Naive B cell (primary cell): ENCODE data around the gene PITPNB. TPM values are rescaled to one million over a fixed set of nuclear protein-coding genes. Genes with fewer than 3 reads are reported as not detected.

Experiments used
- ATAC-seq, 2 donors: fragments of 150-1000 bp; cut with Tn5 transposase; 2 replicates each; pipeline ENCODE4 v1.10.0; 2021; ENCODE audit warnings: low read depth in 2 of 2, mild to moderate bottlenecking in 2 of 2, moderate library complexity in 2 of 2
- DNase-seq: peaks from one replicate; pipeline ENCODE4 v3.0.0; 2022
- H3K27ac Mint-ChIP-seq, 6 donors: one replicate each; pipeline ENCODE4 v1.8.0; 2020 to 2022; ENCODE audit warnings: mild to moderate bottlenecking in 6 of 6, mixed read lengths in 6 of 6, moderate library complexity in 5 of 6, inconsistent platforms in 2 of 6
- H3K27me3 Mint-ChIP-seq, 3 donors: one replicate each; pipeline ENCODE4 v1.8.0; 2021 to 2022; ENCODE audit warnings: mixed read lengths in 3 of 3, mild to moderate bottlenecking in 1 of 3
- H3K36me3 Mint-ChIP-seq, 2 donors: one replicate each; pipeline ENCODE4 v1.8.0; 2020 to 2022; ENCODE audit warnings: mixed read lengths in 2 of 2, inconsistent platforms in 1 of 2, mild to moderate bottlenecking in 1 of 2
- H3K4me1 Mint-ChIP-seq, 3 donors: one replicate each; pipeline ENCODE4 v1.8.0; 2020 to 2022; ENCODE audit warnings: mixed read lengths in 3 of 3, inconsistent platforms in 1 of 3, mild to moderate bottlenecking in 1 of 3, moderate library complexity in 1 of 3
- H3K4me3 Mint-ChIP-seq, 8 donors: one replicate each; pipeline ENCODE4 v1.8.0; 2020 to 2022; ENCODE audit warnings: mild to moderate bottlenecking in 8 of 8, mixed read lengths in 8 of 8, moderate library complexity in 8 of 8, inconsistent platforms in 2 of 8
- H3K9me3 Mint-ChIP-seq, 7 donors: one replicate each; pipeline ENCODE4 v1.8.0; 2020 to 2022; ENCODE audit warnings: mixed read lengths in 7 of 7, mild to moderate bottlenecking in 5 of 7, inconsistent platforms in 2 of 7, moderate library complexity in 1 of 7
- polyA plus RNA-seq, 6 donors: library from polyadenylated mRNA; unstranded; fragments of 300-500 nt; fragmentation: Illumina TruSeq; gene quantifications; one replicate each; pipeline ENCODE4 v1.2.3, GENCODE V29; 2021; ENCODE audit warnings: low read depth in 6 of 6

Gene PITPNB
- polyA plus RNA-seq, 6 donors from 2014 or later: 55.7 to 77.5 (median 67.3) TPM

DNA sequence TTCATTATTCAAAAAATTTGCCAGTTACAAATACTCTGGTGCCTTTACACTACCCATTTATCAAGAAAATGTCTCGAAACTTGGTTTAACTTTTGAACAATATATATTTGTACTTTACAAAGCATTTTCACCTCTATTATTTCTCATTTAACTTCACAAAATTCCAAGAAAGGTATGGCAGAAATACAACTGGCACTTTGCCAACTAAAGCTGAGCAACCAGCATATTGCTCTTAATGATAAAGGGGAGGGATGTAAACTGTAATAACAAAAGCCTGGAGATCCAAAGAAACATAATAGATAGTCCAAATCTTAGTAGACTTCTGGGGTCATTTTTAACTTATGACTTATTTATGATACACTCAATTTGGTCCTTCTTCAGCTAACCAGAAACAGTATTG, 7.7 kb downstream of the PITPNB start:
- no peak for ATAC-seq
- Mint-ChIP-seq H3K36me3 (peaks cover 0 to 17% of the 10 kb centered on the region in 2 donors), H3K27ac (no peak overlapping the region), H3K27me3 (no peaks in the 10 kb centered on the region), H3K4me1 (peaks cover 31 to 48% (median 39%) of the 10 kb centered on the region in 3 donors), H3K9me3 (no peaks in the 10 kb centered on the region), H3K4me3 (no peak overlapping the region)
- no peak for DNase-seq

DNA sequence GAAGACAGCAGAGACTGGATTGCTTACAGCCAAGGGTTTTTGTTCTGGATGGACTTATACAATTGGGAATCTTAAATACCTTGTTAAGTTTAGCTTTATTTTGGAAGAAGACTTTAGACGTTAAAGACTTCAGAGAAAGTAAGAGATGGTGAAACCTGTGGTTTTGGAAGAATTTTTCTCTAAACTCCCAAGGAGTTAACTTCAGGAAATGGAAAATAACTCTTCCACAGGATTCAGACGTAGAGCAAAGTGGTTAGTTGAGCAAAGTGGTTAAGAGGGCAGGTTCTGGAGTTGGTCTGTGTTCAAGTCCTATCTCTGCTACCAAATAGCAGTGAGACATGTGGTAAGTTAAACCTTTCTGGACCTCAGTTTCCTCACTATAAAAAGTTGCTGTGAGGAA, 12.8 kb downstream of the PITPNB start:
- no peak overlapping the region for H3K4me3 Mint-ChIP-seq
- ATAC-seq (no peak), DNase-seq (no peak)
- H3K9me3 Mint-ChIP-seq: no peaks in the 10 kb centered on the region
- peak overlapping the region in 1 of 6 donors; percentile 12 for H3K27ac Mint-ChIP-seq
- H3K27me3 Mint-ChIP-seq: no peaks in the 10 kb centered on the region
- peaks cover 20 to 29% (median 25%) of the 10 kb centered on the region in 3 donors for H3K4me1 Mint-ChIP-seq
- peaks cover 15 to 35% of the 10 kb centered on the region in 2 donors for H3K36me3 Mint-ChIP-seq

DNA sequence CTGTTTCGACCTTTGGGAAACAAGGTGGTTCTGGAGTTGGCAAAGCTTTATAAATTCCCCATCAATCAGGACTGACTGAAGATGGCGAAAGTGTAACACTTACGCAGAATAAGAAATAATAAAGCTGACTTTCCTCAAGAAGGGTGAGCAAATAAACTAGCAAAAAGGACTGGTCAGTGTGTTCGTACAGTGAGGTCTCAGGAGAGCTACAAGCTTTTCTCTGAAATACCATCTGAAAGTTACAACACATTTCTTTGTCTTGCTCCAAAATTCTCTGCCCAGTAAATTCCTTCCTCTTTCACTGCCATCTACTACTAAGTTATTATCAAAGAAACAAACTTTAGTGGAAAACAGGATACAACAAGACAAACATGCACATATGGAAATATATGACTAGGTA, 13.4 kb downstream of the PITPNB start:
- ATAC-seq (no peak), DNase-seq (no peak)
- peaks cover 15 to 37% of the 10 kb centered on the region in 2 donors for H3K36me3 Mint-ChIP-seq
- no peaks in the 10 kb centered on the region for H3K27me3 Mint-ChIP-seq
- H3K9me3 Mint-ChIP-seq: no peaks in the 10 kb centered on the region
- H3K4me1 Mint-ChIP-seq: peaks cover 23 to 29% (median 25%) of the 10 kb centered on the region in 3 donors
- H3K27ac Mint-ChIP-seq: no peak overlapping the region
- H3K4me3 Mint-ChIP-seq: no peak overlapping the region

DNA sequence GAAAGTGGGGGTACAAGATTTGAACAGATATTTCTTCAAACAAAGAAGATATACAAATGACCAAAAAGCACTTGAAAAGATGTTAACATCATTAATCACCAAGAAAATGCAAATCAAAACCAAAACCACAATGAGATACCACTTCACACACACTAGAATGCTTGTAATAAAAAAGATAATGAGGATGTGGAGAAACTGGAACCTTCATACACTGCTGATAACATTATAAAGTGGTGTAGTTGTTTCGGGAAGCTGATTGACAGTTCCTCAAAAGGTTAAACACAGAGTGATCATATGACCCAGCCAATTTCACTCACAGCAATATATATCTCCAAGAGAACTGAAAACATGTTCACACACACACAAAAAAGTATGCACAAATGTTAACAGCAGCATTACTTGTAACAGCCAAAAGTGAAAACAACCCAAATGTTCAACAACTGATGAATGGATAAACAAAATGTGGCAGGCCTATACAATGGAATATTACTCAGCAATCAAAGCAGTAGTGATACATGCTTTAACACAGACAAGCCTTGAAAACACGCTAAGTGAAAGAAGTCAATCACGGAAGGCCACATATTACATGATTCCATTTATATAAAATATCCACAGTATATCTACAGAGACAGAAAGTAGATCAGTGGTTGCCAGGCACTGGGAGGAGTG, 15.1 kb downstream of the PITPNB start:
- no peaks in the 10 kb centered on the region for H3K27me3 Mint-ChIP-seq
- DNase-seq (no peak), ATAC-seq (peak; percentile 39 to 46)
- H3K36me3 Mint-ChIP-seq: peaks cover 15 to 36% of the 10 kb centered on the region in 2 donors
- no peaks in the 10 kb centered on the region for H3K9me3 Mint-ChIP-seq
- peaks cover 23 to 29% (median 25%) of the 10 kb centered on the region in 3 donors for H3K4me1 Mint-ChIP-seq
- no peak overlapping the region for H3K4me3 Mint-ChIP-seq
- H3K27ac Mint-ChIP-seq: peak overlapping the region in 1 of 6 donors; percentile 15

- H3K36me3 Mint-ChIP-seq: peaks cover 16 to 31% of the 10 kb centered on the region in 2 donors
- DNase-seq: no peak
Observed at GRCh38 chr22:27900153-27900552, 18.9 kb downstream of the PITPNB start.

GRCh38 chr22:27896245-27896644, 22.8 kb downstream of the PITPNB start:
- ATAC-seq (no peak), DNase-seq (no peak)
- Mint-ChIP-seq H3K27me3 (no peaks in the 10 kb centered on the region), H3K4me3 (no peak overlapping the region), H3K27ac (no peak overlapping the region), H3K4me1 (peaks cover 0 to 3% (median 0%) of the 10 kb centered on the region in 3 donors), H3K36me3 (peaks cover 19 to 46% of the 10 kb centered on the region in 2 donors), H3K9me3 (no peaks in the 10 kb centered on the region)

More at GRCh38 chr22:27900153-27900552, 18.9 kb downstream of the PITPNB start:
- Mint-ChIP-seq H3K27me3 (no peaks in the 10 kb centered on the region), H3K4me3 (no peak overlapping the region), H3K27ac (peak overlapping the region in 1 of 6 donors; percentile 24), H3K4me1 (peaks cover 14 to 19% (median 19%) of the 10 kb centered on the region in 3 donors), H3K9me3 (no peaks in the 10 kb centered on the region)
- no peak for ATAC-seq

GRCh38 chr22:27895600-27895999, 23.5 kb downstream of the PITPNB start:
- Mint-ChIP-seq H3K4me3 (no peak overlapping the region), H3K27me3 (no peaks in the 10 kb centered on the region), H3K36me3 (peaks cover 19 to 40% of the 10 kb centered on the region in 2 donors), H3K9me3 (no peaks in the 10 kb centered on the region), H3K27ac (no peak overlapping the region), H3K4me1 (no peaks in the 10 kb centered on the region)
- DNase-seq (no peak), ATAC-seq (no peak)

DNA sequence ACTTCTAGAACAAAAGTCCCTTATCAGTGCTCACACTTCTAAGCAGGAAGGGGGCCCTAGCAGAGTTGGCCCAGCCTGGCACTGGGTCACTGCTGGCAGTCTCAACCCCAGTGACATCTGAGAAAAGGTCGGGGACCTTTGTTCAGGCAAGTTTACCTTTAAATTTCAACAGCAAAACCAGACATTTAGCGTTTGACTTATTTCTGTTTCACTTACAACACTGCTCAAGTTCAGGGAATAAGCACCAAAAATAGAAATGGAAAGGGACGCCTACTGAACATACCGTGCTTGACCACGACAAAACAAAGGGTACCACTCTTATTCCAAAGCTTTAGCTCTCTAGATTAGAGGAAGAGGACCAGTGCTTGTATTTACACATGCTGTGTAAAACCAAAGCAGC, 26.2 kb downstream of the PITPNB start:
- Mint-ChIP-seq H3K4me3 (no peak overlapping the region), H3K36me3 (peaks cover 29 to 35% of the 10 kb centered on the region in 2 donors), H3K27me3 (no peaks in the 10 kb centered on the region), H3K9me3 (no peaks in the 10 kb centered on the region), H3K4me1 (no peaks in the 10 kb centered on the region), H3K27ac (peak overlapping the region in 3 of 6 donors; percentile 9 to 76 (median 45))
- ATAC-seq: no peak
- no peak for DNase-seq

DNA sequence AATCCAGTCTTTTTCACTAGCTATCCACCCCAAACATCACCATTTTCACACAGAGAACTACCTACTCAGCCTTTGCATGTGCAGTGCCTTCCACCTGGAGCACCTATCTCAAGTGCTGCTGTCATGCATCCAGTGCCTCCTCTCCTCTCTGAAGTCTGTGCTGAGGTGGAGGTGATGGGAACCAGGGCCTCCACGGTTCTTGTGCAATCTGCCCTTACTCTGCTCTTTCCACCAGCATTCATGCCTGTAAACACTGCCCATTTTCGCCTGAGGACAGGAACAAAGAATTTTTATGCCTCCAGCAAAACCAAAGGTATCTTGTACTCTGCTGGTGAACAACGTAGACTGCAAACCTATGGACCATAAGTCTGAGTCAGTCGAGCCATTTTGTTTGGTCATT, 27.0 kb downstream of the PITPNB start:
- H3K9me3 Mint-ChIP-seq: no peaks in the 10 kb centered on the region
- no peak for DNase-seq

GRCh38 chr22:27888310-27888709, 30.7 kb downstream of the PITPNB start:
- no peaks in the 10 kb centered on the region for H3K27me3 Mint-ChIP-seq
- no peaks in the 10 kb centered on the region for H3K4me1 Mint-ChIP-seq
- peak overlapping the region in 3 of 6 donors; percentile 11 to 39 (median 34) for H3K27ac Mint-ChIP-seq
- H3K4me3 Mint-ChIP-seq: no peak overlapping the region
- H3K9me3 Mint-ChIP-seq: no peaks in the 10 kb centered on the region
- DNase-seq (no peak), ATAC-seq (no peak)
- peaks cover 20 to 21% of the 10 kb centered on the region in 2 donors for H3K36me3 Mint-ChIP-seq

More for the DNA sequence above, 27.0 kb downstream of the PITPNB start:
- peaks cover 27 to 35% of the 10 kb centered on the region in 2 donors for H3K36me3 Mint-ChIP-seq
- no peaks in the 10 kb centered on the region for H3K27me3 Mint-ChIP-seq
- no peaks in the 10 kb centered on the region for H3K4me1 Mint-ChIP-seq
- H3K4me3 Mint-ChIP-seq: no peak overlapping the region
- peak overlapping the region in 1 of 6 donors; percentile 19 for H3K27ac Mint-ChIP-seq
- ATAC-seq: no peak

- Mint-ChIP-seq H3K4me3 (no peak overlapping the region), H3K27me3 (no peaks in the 10 kb centered on the region), H3K4me1 (peaks cover 0 to 5% (median 0%) of the 10 kb centered on the region in 3 donors), H3K36me3 (peaks cover 9 to 13% of the 10 kb centered on the region in 2 donors), H3K9me3 (no peaks in the 10 kb centered on the region), H3K27ac (peak overlapping the region in 3 of 6 donors; percentile 21 to 44 (median 26))
- DNase-seq (no peak), ATAC-seq (no peak)
Observed at GRCh38 chr22:27886843-27887151, 32.3 kb downstream of the PITPNB start.

- Mint-ChIP-seq H3K4me1 (peaks cover 0 to 5% (median 0%) of the 10 kb centered on the region in 3 donors), H3K27me3 (no peaks in the 10 kb centered on the region), H3K4me3 (no peak overlapping the region), H3K9me3 (no peaks in the 10 kb centered on the region), H3K27ac (peak overlapping the region in 3 of 6 donors; percentile 21 to 65 (median 26)), H3K36me3 (peaks cover 5 to 10% of the 10 kb centered on the region in 2 donors)
- DNase-seq (peak; percentile 32), ATAC-seq (peak in 1 of 2 donors; percentile 32)
Observed at GRCh38 chr22:27885977-27886842, 32.8 kb downstream of the PITPNB start.

DNA sequence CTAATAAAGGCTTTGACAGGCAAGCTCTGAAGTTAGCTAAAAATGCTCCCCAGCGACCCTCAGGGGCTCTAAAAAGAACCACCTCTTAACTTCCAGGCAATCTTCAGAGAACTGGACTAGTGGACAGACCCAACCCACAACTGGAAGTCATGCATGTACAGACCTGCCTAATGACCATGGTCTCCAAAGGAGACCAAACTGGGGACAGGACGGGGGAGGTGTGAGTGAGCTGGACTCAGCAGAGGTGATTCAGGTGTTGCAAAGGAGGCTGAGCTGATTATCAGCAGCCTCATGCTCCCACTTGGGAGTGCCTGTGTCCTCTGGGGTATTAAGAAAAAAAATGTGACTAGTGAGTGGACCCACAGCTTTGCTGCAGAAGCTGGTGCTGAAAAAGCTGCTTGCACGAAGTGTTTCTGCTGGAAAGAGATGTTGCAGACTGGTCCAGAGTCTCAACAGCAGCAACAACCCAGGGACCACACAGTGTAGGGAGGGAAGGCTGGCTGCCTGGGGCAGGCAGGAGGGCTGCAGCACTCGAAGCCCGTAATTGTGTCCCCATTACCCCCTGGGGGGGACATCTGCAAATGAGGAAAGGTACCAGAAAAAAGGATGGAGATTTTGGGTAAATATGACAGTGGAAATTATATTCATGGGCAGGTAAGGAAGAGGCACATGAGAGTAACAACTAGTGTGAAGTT, 35.3 kb downstream of the PITPNB start:
- H3K27ac Mint-ChIP-seq: peak overlapping the region in 1 of 6 donors; percentile 63
- DNase-seq (no peak), ATAC-seq (no peak)
- no peak overlapping the region for H3K4me3 Mint-ChIP-seq
- H3K9me3 Mint-ChIP-seq: no peaks in the 10 kb centered on the region
- H3K27me3 Mint-ChIP-seq: no peaks in the 10 kb centered on the region
- H3K36me3 Mint-ChIP-seq: peaks cover 5 to 8% of the 10 kb centered on the region in 2 donors
- H3K4me1 Mint-ChIP-seq: peaks cover 3 to 15% (median 7%) of the 10 kb centered on the region in 3 donors
